ENCODE measurements around the gene FRMD4A.

GRCh38 chr10:13983035-13983434 lies 347.7 kb downstream of the FRMD4A start:
- no peak for TF ChIP-seq CTCF (IDR thresholded peaks at IDR 0.05; ENCODE audit: poor library complexity)
- TF ChIP-seq EZH2 (IDR thresholded peaks at IDR 0.05; ENCODE audit: borderline replicate concordance) = no peak
- no peak for TF ChIP-seq EZH2phosphoT487 (IDR thresholded peaks at IDR 0.05; ENCODE audit: low read depth, severe bottlenecking, unreplicated experiment)

Measured in hepatocyte (in vitro differentiated cells).